Measurements from ENCODE around the gene TTC28. TPM values are rescaled to one million over a fixed set of nuclear protein-coding genes. Genes with fewer than 3 reads are reported as not detected.

The TTC28 gene
- total RNA-seq, 1 experiment from 2014 or later, result 7.1 TPM

DNA sequence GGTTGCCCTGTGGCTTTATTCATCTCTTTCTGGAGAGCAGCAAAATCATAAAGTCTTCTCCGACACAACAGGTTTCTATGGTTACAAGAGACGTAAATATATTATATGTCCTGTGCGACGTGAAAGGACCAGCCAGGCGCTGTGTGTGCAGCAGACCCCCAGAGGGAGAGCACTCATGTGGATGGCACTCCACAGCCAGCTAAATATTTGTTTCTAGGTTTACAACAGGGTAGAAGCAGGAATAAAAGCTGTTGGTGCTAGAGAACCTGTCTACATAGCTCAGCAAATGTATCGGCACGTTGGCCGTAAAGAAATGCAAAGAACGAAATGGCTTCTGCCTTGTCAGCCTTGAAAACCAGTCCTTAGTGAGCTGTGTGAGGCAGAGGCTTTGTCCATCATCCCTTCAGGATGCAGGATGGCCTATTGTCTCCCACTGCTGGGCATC, 626.8 kb downstream of the TTC28 start:
- no peak for DNase-seq (ENCODE audit: low read depth)

DNA sequence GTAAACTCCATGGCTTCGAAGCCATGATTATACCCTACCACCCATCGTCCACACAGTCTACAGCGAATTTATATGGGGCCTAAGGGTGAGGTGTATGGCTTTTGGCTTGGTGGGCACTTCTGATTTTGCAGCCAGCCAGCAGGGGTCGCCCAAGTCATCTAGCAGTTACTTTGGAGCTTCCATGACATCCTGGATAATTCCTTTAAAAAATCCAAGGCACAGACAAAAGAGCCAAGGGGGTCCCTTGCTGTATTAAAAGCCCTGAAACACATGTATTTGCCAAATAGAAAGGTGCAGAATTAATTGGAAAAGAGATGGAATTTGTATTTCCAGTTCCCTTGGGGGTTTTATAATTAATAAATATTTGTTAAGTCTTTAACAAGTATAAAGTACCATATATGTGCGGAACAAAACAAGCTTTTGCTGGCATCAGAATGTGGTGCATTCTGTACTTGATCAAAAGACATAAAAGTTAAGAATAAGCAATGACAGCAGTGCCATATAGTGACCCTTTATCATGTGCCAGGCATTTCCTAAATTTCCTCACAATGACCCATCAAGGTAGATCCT, 627.8 kb downstream of the TTC28 start:
- peak; percentile 67 for DNase-seq (ENCODE audit: low read depth)

DNA sequence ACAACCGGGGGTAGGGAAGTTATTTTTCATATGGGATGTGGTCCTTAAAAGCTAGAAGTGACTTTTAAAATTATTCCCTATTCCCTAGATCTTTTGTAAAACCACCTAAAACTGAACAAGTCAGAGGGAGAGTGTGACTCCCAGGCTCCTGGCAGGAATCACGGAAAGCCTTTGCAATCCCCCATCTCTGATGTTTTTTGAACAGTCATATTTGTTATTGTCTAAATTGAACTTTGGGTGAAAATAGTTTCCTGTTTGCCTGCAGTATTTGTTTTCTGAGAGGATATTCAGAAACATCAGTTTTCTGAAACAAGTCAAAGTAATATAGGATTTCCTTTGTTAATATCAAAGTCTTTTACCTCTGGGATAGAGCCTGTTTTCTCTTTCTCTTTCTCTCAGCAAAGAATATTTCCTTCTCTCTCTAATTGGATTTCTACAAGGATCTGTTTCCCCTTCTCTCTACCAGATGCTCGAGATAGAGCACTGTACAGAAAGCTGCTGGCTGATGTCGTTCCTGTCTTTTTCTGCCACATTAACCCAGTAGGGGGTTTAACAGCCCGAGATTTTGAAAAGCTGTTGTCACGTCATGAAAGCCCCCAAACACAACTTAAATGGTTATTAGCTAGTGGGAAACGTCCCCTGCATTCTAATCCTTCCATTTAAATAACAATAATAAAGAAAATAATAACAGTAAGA, 628.4 kb downstream of the TTC28 start:
- no peak for DNase-seq (ENCODE audit: low read depth)

DNA sequence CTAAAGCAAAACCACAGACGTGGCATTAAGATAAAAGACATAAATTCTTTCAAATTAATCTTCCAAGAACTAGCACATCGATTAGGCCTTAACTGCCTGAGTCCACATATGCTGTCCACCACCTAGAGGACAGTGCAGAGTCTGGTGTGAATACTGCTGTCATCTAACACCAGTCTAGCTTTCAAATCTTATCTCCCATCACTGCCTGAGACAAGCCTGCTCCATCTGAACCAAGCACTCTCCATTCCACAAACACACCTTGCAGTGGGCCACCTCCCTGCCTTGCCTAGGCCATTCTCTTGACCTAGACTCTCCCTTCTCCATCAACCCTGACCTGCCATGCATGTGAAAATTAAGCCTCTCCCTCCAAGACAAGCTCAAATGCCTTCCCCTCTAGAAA, 631.1 kb downstream of the TTC28 start:
- no peak for DNase-seq (ENCODE audit: low read depth)

DNA sequence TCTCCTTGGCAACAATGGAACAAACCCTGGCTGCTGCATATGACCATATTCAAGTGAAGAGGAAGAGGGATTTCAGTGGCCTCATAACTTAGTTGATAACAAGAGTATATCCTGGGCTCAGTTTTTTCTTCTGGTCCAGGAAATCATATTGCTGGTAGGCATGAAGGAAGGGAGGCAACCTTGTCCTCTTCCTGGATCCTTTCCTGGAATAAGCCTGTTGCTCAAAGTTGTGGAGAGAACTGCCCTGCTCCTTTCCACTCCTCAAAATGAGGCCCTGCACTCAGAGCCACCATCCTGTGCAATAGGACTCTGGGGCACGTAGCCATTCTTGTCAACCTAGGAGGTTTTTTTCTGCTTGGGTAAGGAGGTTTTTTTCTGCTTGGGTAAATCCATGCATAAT, 631.9 kb downstream of the TTC28 start:
- DNase-seq (ENCODE audit: low read depth), result no peak

DNA sequence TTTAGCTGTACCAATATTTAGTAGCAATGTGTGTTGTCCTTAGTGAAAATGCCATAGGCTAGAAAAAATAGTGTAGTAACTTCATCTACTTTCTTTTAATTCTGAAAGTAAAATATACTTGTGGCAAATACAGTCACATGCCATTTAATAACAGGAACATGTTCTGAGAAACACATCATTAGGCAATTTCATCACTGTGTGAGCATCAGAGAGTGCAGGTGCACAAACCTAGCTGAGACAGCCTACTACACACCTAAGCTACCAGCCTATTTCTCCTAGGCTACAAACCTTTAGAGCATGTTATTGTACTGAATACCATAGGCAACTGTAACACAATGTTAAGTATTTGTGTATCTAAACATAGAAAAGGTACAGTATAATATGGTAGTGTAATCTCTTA, 633.5 kb downstream of the TTC28 start:
- DNase-seq (ENCODE audit: low read depth), result no peak

DNA sequence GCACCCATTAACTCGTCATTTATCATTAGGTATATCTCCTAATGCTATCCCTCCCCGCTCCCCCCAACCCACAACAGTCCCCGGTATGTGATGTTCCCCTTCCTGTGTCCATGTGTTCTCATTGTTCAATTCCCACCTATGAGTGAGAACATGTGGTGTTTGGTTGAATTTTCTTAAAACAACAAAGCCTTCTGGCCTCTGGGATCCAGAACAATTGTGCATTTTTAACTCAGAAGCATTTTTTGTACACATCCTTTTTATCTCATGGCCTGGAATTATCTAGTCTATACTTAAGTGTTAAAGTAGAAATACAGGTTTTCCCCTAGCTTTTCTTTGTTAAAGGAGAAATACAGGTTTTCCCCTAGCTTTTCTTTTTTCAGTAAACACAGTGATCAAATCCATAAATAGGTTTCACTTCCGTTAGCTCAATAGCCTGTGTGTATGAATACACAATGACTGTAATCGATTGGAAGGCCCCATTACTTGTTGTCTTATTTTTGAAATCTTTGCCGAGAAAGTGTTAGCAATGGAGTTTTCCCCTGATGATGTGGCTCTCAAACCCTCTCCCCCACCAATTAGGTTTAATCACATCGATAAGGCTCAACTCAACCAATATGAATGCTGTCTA, 635.0 kb downstream of the TTC28 start:
- DNase-seq (ENCODE audit: low read depth), result no peak

DNA sequence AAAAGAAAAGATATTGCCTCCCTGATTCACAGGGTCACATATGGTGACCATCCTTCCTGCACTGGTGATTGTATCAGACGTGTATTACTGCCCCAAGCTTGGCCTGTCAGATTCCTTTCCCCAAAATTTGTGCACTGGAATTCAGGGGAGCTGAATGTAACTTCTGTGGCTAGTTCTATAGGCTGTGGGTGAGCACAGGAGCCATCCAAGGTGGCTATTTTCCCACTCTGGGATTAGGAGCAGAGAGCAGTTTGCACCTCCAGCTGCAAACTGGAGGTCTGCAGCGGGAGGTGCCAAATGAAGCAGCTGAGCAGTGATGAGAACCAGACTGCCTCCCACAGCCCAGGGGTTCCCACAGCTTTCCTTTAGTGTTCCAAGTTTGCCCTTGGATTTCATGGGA, 636.4 kb downstream of the TTC28 start:
- DNase-seq (ENCODE audit: low read depth), result no peak

DNA sequence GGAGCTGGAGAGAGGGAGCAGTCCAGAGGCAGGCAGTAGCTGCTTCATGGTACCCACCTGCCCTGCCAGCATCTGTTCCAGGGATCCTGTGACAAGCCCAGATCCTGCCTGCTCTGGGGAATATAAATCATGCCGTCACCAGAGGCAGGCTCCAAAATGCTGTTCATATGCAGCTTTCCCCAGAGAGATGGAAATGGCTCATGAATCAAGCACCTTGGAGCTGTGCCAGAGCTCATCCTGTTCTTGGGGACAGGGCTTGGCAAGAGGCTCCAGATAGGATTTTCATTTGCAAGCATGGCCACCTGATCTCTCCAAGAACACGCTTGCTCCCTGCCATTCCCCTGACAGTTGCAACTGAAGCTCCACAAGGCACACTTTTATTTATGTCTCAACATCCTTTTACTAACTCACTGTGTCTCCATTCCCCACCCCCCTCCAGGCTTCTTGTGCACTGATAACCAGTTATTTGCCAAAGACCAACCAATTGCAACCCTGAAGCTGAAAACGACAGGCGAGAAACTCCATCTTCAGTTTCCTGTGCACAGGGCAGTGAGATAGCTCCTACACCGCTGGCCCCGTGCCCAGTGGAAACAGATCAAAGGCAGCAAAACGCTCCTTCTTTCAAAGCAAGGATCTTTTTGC, 644.8 kb downstream of the TTC28 start:
- DNase-seq (ENCODE audit: low read depth), result peak; percentile 57

DNA sequence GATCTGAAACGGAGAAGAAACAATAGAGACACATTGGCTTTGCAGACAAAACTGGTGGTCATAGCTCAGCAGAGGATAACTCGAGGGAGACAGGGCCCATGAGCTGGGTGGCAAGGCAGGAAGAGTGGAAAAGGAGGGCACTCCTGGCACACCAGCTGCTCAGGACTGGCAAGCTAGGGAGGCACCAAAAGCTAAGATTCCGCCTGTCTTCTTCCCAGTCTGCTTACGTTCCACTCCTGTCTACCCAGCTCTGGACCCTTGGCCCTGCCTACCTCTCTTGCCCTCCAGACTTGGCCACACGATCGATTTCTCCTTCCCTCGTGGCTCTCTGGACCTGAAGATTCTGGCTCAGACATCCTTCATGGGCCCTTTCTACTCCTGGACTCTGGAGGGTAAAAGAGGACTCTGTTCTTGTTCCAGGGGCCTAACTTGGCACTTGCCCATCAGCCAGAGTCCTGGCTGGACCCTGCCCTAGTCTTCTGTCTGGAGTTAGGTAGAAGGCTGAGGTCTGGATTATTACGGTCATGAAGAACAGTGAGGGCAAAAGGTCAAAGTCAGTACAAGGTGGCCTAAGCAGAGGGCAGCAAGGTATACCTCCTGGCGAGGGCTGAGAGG, 645.4 kb downstream of the TTC28 start:
- no peak for DNase-seq (ENCODE audit: low read depth)

DNA sequence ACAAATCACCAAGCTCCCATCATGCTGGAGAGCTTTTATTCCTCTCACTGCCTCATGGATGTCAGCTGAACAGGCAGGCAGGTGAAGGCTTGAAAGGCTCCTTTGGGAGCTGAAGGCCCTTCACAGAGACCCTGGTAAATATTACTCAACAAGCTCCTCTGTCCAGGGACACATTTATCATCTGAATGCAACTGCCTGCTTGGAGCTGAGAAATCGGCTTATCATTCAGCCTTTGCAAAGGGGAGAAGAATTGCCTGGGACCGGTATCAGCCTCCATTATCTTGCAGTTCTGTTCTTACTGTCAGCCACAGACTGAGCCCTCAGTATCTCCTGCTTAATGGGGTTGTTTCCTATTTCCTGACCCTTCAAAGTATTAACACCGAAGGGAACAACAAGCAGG, 646.8 kb downstream of the TTC28 start:
- no peak for DNase-seq (ENCODE audit: low read depth)

DNA sequence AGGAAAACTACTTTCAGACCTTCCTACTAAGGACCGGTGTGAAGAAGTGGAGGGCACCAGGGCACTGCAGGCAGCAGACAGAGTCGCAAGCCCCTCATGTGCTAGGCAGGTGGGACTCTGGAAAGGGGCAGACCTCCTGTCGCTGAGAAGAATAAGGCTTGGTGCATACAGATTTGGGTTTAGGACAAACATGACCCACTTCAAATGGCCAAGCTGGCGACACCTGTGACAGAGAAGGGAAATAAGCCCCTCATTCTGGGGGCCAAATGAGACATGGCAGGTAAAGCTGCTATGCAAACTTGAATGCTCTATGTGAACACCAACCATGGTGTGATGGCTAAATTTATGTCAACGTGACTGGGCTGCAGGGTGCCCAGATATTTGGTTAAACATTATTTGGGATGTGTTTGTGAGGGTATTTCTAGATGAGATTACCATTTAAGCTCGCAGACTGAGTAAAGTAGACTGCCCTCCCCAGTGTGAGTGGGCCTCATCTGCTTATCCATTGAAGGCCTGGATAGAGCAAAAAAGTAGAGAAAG, 648.2 kb downstream of the TTC28 start:
- no peak for DNase-seq (ENCODE audit: low read depth)

DNA sequence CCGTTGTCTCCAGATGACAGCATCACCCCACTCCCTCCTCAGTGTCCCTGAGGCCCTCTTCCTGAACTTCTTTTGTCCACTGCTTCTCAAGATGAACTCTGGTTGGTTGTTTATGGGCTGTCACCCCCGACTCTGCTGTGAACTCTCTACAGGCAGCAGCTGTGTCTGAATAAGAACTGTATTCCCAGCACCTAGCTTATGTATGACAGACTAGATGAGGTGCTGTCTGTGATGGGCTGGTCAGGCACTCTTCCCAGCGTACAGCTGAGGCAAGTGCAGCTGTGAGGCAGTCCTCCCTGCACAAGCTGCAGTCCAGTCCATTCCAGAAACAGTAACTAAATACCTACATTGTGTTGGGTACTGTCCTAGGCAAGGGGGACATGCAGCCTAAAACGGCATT, 649.2 kb downstream of the TTC28 start:
- DNase-seq (ENCODE audit: low read depth), result no peak

DNA sequence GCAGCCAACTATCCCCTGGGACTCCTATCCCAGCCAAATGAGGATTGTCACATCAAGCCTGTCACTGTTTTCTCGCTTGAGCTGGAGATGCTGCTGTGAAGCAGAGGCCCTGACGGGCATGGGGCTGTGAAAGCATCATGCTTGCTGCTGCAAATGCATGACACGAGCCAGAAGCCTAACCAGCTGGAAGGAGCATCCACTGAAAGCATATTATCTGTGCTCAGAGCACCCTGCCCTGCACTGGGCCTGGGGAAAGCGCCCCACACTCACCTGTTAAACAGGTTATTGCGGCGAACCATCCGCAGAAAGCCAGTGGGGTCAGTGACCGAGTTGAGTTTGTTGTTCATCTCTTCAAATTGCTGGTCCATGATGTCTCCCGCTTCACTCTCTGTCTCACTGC, 649.7 kb downstream of the TTC28 start:
- no peak for DNase-seq (ENCODE audit: low read depth)

DNA sequence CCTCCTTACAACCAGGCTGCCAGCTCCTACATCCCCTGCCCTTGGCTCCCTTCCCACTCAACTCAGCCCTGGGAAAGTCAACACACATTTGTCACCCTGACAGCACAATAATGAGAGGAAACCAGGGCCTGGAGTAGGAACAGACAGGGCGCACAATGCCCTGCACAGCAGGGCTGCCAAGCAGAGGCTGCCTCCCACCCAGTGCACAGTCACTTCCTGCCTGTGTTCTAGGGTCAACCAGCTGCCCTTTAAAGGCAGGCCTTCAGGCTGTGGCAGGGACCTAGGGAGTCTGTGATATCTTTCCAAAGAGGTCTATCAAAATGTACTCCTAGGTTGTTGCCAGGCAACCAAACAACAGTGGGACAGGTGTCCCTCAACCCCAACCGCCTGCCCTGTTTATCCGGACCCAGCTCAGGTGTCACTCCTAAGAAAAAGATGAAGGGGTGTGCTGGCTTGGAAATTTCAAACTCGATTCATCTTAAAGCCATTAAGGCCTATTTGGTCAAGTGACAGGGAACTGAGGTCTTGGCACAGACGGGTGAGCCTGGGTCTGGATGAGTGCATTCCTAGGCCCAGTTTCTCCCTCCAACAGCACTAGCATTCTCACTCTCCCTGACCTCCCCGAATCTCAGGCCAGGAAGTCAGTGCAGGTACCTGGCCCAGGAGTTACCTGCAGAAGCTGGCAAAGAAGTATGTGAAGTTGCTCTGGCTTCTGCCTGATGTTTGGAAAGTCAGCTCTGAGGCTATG, 650.3 kb downstream of the TTC28 start:
- DNase-seq (ENCODE audit: low read depth), result peak; percentile 94

DNA sequence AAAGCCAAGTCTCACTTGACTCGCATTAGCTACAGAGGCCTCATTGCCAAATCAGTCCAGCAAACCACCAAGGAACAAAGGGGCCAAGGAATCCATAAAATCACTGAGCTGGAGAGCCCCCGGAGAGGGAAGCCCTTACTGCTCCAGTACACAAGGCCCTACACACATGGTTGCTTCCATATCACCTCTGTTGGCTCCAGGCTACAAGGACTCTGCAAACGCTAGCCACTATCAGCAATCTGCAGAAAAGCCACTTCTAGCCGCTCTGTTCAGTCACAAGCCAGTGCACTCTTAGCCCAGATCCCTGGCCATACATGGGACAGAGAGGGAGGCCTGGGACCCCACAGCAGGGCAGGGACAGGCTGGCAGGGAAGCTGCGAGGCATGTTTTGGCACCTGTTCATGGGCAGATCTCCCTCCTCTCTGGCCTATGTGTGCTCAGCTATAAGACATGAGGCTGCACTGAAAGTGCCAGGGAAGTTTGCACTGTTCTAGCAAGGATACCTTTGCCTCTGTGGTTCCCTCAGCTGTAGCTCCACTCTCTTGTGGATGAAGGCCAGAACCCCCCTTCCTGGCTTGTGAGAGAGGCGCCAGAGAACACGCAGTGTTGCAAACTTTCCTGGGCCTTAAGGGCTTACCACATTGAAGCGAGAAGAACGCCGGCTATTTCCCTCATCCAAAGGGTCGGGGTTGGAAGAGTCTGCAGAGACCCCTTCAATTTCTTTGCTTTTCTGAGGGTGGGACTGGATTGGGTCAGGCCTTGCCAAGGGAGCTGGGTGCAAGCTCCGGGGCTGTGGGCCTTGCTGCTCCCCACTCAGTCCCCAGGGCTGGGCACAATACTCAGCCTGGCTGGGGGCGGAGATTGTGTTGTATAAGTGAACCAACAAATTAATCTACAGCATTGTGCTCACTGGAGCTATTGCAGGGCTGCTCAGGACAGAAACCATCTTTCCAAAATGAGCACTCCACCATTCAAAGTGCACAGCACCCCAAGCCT, 651.9 kb downstream of the TTC28 start:
- DNase-seq (ENCODE audit: low read depth), result no peak

DNA sequence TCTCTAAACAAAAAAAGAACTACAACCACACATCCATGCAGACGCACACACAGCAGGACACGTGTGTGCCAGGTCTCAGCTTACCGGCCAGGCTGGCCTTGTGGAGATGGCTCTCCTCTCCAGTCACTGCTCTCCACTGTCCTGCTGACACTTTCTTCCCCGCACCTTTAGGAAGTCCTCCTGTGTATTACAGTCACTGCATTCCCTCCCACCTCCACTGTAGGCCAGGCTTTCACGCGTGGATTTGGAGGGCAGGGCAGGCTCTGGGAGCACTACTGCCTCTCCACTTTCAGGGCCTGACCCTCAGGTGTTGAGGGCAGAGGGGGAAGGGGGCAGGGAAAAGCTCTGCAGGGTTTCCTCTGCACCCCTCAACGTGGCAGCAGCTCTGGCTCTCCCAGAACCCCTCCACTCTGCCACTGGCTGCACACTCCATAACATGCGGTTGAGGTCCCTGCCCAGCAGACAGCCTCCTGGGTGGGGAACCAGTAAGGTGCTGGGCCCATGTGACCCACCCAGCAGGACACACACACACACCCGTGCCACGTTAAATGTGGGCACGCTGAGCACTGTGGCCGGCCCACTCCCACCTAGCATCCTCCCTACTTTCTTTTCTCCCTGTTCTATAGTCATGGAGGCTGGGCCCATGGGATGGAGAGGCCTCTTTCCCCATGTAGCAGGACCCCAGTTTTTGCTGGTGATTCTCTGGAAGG, 653.6 kb downstream of the TTC28 start:
- DNase-seq (ENCODE audit: low read depth), result no peak

DNA sequence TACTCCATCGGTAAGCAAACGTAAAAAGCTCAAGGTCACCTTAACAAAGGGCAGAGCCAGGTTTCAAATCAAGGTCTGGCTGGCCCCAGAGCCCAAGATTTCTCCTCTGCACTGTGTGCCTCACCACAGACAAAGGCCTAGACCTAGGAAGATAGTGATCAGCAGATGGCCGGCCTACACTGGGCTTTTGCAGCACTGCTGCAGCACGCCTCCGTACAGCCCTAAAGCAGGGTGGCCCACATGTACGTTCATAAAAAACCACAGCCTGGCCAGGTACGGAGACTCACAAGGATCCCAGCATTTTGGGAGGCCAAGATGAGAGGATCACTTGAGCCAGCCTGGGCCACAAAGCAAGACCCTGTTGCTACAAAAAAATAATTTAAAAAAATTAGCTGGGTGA, 654.3 kb downstream of the TTC28 start:
- DNase-seq (ENCODE audit: low read depth), result no peak

DNA sequence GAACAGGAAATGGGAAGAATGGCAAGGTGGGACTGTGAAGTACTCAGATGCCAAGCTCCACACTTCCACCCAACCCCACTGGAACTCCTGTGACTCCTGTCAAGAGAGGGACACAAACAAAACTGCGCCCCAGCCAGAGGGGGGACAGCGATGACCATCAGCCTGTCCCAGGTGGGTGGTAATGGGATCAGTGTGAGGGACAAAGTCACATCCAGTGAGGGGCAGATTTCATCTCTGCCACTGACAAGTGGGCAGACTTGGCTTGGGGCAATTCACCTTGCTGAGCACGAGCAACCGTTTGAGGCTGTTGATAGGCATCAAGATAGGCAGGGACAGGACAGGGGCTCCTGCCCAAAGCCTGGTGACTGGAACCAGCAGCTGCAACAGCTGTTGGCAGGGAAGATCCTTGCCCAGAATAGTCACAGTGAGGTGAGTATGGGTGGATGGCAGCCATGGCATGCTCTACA, 655.2 kb downstream of the TTC28 start:
- no peak for DNase-seq (ENCODE audit: low read depth)

Measured in Daoy (cell line).